ENCODE data around the gene KIF26B.

KIF26B gene

DNA sequence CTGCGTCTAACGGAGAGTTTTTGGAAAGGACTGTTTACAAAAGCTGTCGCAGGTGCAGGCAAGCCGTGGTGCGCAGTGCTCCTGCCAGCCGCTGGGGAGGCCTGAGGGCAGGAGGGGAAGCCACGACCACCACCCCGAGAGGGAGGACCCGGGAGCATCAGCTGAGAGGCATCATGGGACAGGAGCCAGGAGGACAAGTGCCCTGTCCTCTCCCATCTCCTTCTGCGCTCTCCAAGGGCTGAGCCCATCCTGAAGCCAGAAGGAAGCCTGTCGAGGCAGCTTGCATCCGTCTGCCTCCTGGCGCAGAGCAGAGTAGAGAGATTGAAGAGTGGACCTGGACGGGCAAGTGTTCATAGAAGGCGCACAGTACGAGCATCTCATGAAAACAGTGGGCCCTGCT lies 310.9 kb downstream of the KIF26B start:
- DNase-seq (ENCODE audit: low spot score): no peak

DNA sequence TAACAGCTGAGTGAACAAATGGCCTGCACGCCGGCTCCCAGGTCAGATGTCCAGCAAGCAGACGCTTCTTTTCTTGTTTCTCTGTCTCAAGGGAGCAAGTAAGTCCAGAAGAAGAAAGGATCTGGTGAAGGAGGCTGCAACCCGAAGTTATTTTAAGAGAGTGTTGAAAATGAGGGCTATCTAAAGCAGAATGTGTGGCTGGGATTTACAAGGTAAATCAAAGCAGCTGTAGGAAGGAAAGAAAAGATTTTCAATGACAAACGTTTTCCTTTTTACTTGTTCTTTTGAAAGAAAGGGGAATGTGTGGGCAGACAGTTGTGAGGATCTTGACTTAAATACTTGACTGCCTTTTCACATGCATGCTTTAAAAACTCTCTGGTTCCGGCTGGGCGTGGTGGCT lies 311.5 kb downstream of the KIF26B start:
- DNase-seq (ENCODE audit: low spot score): no peak

DNA sequence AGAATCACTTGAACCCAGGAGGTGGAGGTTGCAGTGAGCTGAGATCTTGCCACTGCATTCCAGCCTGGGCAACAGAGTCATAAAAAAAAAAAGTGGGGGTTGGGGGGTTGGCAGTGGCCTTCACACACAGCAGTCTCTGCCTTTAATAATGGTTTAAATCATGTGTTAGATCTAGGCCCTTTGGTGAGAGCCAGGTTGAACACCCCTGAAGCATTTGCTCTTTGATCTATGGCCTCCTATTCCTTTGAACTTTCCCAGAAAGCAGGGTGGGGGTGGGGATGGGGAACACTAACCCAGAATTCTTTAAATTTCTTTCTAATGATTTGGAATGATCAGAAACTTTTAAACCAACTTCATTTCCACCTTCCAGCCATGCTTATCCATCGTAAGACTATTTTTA lies 313.0 kb downstream of the KIF26B start:
- no peak for DNase-seq (ENCODE audit: low spot score)

DNA sequence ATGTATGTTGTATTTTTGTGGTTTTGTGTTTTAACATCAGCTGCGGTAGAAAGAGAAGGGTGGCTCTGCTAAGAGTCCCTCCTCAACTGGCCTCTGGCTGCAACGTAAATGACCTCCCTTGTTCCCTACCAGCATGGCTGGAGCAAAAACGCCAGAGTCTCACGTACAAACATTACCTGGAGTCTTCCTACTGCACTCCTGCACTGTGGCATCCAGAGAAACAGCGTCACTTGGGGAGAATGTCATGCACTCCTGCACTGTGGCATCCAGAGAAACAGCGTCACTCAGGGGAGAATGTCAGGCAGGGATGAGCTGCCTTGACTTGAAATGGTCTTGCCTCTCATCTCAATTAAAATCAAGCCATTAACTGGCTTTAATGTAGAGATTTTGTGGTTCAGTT lies 314.2 kb downstream of the KIF26B start:
- DNase-seq (ENCODE audit: low spot score): no peak

DNA sequence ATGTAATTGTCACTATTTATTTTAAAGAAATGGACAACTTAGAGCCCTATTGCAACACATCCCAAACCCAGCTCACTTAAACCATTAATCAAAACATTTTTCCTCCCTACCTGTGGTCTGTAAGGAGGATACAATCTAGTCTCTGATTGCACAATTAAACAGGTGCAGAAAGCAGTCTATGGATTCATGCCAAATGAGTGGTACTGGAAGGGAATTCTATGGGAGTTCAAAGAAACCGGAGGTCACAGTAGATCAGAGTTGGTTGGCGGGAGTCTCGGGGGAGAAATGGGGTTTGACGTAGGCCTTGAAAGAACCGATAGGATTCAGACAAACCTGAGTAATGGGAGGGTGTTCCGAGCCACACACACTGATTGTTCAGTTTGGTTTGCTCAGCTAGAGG lies 314.9 kb downstream of the KIF26B start:
- DNase-seq (ENCODE audit: low spot score): no peak

DNA sequence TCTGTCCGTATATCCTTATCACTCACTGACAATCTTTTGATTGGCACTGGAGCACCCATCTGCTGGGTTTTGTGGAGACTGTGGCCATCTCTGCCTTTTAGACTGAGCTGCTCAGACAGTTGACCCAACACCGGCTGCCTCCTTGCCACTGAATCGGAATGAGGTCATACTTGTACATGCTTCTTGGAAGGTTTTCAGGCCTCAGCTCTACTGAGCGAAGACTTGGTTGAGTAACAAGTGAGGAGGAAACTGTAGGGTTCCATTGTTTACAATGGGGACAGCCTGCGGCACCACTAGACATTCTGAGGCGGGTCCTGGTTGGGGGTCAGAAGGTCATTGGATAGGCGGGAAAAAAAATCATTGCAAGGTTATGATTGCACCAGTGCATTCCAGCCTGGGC lies 320.3 kb downstream of the KIF26B start:
- peak; percentile 18 for DNase-seq (ENCODE audit: low spot score)

DNA sequence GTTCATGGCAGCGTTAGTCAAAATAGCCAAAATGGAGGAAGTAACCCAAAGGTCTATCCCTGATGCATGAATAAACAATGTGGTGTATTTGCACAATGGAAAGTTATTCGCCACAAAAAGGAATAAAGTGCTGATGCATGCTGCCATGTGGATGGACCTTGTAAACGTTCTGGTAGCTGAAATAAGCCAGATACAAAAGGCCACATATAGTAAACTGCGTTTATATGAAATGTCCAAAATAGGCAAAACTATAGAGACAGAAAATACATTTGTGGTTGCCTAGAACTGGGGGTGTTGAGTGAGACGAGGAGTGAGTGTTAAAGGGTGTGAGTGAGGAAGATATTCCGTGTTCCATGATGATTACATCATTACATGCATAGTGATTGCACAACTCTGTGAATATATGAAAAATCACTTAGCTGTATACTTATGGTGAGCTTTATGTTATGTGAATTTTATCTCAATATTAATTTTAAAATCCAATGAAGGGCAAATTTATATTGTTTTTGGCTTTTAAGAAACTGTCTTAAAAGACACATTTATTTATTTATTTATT lies 321.3 kb downstream of the KIF26B start:
- no peak for DNase-seq (ENCODE audit: low spot score)

DNA sequence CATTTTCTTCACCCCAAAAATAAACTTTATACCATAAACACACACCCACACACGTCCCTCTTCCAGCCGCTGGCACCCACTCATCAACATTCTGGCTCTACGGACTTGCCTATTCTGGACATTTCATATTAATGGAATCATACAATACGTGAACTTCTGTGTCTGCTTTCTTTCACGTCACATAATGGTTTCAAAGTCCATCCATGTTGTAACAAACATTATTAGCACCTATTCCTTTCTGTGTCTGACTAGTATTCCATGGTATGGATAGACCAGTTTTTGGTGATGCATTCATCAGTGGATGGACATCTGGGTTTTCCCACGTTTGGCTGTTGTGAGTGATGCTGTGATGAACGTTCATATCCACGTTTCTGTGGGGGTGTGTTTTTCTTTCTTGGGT lies 323.2 kb downstream of the KIF26B start:
- DNase-seq (ENCODE audit: low spot score): no peak

DNA sequence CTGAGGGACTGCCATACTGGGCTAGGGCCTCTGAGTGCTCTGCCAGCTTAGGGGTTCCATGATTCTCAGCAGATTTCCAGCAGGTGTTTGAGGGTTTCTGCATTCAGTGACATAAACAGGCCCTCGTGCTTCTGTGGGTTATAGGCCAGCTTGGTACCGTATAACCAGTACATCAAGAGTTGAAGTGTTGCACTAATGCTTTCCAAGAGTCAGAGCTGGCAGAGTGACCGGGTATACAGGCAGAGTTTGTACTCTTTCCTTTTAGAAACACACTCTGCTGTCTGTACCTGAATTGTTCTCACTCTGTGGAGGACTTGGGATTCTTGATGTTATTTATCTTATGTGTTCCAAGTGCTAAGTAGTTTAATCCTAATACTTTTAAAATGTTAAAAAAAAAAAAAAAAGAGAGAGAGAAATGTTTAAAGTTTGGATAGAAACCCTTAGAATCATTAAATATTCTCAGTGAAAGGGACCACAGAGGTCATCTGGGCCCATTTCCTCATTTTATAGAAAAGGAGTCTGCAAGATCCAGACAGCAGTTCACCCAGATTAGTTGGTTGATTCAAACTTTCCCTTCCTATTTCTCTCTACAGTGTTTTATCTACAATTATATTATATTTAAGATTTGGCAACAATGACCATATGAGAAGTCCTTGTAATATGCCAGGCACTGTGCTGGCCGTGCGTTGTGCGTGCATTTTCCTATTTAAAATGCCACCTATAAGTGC lies 325.8 kb downstream of the KIF26B start:
- DNase-seq (ENCODE audit: low spot score): no peak

DNA sequence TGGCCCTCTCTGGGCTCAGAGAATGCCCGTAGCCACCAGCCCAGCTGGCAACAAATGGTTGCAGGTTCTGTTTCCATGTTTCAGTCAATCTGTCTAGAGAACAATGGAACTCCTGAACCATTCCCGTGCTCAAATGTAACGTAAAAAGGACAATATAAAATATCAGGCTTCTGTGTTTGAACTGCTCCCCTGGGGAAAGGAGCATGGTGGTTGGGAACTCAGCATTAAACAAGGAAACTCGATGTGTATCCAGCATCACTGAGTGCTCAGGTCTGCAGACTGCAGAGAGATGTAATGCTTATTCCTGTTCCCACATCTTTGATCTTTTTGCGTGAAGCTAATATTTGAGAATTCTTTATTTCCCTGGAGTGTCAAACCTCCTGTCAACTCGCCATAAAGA lies 326.5 kb downstream of the KIF26B start:
- DNase-seq (ENCODE audit: low spot score): no peak

DNA sequence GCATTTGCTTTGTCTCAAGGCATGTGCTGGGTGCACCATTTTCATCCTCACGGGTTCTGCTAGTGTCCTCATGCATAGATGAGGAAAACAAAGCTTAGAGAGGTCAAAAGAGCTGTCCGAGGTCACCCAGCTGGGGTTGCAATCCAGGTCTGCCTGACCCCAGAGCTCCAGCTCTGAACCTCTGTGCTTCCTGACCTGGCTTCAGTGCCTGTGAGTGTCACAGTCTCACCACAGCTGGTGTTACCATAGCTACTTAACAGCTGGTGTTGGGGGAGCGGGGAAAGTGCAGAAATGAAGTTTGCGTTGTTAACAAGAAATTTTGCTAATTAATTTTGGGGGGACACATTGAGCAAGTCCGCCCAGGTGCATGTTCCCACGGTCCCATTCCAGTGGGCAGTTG lies 328.5 kb downstream of the KIF26B start:
- DNase-seq (ENCODE audit: low spot score): no peak

DNA sequence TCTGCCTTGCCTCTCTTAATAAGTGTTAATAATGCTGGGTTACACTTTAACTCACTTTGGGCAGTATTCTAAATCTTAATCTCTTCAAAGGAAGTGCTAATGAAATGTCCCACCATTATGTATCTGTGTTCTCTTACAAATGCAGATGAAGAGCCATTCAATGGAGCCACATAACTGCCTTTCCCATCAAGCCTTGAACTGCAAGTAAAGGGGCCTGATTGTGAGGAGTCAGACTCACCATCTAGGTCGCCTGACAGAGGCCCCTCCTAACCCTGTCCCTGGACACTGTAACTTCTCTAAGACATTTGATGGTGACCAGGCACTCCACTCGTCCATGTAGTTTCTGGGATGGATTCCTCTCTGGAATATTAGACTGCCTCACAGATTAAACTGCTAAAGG lies 329.4 kb downstream of the KIF26B start:
- no peak for DNase-seq (ENCODE audit: low spot score)

DNA sequence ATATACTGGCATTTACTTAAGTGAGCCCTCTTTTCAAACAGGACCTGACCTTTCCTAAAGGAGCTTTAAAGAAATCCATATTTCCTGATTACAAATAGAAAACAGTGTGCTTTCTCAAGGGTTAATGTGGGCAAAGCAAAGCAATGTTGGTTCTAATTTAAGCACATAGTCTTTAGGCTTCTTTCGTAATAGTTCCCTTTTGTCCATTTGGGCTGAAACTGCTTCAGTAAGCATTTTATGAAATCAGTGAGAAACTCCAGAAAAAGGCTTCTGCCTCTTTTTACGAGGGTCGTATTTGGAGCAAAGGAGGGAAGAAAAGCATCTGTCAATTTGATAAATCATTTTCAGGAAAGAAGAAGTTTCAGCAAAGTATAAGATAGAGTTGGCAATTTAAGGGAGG lies 331.2 kb downstream of the KIF26B start:
- no peak for DNase-seq (ENCODE audit: low spot score)

DNA sequence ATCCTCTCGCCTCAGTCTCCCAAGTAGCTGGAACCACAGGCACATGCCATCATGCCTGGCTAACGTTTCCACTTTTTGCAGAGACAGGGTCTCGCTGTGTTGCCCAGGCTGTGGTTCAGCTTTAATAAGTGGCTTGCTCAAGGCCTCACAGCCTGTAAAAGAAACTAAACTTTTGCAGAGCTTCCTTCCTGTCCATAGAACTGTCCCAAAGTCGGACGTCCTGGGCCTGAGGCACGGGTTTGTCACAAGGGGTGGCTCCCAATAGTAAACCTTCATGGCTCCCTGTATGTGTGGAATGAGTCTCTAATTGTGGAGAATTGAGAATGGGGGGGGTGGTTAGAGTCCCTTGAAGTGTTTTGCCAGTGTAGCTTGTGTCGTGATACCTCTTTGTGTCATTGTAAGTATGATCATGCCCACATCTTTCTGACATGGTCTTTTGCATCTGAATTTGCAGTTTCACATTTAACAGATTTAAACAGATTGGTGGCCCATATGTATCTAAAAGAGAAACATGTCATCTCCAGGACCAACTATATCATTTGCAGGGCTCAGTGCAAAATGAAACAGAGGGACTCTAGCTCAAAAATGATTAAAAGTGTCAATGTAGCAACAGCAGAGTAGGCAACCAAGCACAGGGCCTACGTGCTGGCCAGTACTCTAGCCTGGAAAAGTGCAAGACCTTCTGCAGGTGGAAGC lies 332.1 kb downstream of the KIF26B start:
- DNase-seq (ENCODE audit: low spot score): no peak

DNA sequence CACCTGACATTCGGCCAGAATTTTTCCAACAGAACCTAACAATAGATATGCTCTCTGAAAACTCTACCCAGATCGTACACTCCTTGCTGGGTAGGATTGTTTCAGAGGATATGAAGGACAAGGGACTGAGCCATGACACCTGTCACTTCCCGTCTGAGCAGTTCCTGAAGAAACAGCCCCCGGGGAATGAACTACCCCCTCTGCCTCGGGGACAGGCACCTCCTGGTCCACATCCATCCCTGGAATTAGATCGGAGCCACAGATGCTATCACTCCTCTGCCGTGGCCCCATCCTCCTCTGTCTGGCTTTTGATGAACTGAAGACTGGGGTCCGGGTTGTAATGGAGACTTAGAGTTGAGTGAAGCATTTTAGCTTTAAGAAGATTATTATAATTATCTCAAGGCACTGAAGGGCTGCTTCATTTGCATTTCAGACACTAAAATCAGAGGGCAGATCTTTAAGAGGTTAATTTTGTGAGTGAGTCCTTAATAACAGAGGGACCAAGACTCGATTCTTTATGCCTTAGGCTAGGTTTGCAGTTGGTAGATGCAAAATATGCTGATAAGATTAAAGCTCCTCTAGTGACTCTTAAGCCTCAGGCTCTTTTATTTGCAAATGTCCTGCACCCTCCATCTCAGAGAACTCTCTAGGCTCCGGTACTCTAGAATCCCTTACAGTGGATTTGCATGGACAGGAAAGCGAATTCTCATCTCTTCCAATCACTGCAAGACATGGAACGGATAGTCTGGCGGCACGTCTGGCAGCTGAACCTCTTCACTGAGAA lies 333.8 kb downstream of the KIF26B start:
- no peak for DNase-seq (ENCODE audit: low spot score)

DNA sequence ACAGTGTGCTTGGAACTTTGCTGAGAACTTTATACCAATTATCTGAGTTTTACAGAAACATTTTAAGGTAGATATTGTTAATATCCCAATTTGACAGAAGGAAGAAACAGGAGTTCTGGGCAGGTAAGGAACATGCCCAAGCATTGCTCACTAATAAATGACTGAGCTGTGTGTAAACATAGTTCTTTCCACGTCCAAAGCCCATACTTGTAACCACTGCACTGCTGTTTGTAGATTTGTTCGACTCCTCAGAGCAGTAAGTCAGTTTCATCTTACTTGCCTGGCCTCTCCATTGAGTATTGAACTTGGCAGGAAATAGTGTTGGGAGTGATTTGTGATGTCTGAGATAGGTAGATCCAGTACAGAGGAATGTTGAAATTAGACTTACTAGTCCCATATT lies 335.1 kb downstream of the KIF26B start:
- no peak for DNase-seq (ENCODE audit: low spot score)

DNA sequence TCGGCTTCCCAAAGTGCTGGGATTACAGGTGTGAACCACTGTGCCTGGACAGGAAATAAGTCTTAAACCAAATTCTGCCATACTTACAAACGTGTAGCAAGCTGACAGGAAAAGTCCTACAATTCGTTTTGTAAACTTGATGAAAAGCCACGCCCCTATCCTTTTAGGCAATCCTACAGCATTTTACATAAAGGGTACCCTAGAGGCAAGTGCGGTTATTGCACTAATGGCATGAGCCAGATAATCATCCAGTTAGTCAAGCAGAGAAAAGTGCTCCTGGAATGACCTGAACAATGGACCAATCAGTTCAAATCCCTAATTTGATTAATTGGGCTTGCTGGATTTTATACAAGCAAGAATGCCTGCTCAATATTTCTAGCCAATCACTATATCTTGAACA lies 338.2 kb downstream of the KIF26B start:
- DNase-seq (ENCODE audit: low spot score): no peak

DNA sequence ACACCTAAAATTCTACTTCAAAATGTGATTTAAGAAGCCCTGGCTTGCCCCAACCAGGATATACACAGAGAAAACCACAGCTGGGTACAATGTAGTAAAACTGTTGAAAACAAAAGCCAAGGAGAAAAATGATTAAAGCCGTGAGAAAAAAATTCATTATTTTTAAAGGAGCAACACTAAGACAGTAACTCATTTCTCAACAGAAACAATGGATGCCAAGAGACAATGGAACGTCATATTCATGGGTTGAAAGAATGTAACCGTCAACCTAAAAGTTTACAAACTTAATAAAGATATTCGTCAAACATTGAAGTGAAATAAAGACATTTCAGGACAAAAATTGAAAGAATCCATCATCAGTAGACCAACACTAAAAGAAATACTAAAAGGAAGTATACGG lies 340.9 kb downstream of the KIF26B start:
- no peak for DNase-seq (ENCODE audit: low spot score)

DNA sequence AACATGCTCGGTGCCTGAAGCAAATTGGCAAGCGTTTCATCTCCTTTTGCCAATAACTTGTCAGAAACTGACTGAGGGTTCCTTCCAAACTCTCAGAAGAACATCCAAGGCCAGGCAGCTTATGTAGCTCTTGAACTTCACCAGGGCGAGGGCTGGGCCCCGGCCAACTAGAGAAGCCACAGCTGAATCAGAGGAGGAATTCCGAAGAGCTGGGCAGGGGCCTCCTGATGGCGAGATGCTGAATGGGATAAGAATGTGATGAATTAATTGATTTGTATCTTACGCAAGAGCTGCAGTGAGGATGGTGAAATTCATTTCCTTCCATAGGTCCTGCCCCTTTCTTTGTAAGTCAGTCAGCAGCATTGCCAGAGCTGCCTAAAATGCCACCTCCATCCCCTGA lies 345.8 kb downstream of the KIF26B start:
- DNase-seq (ENCODE audit: low spot score): peak; percentile 65

DNA sequence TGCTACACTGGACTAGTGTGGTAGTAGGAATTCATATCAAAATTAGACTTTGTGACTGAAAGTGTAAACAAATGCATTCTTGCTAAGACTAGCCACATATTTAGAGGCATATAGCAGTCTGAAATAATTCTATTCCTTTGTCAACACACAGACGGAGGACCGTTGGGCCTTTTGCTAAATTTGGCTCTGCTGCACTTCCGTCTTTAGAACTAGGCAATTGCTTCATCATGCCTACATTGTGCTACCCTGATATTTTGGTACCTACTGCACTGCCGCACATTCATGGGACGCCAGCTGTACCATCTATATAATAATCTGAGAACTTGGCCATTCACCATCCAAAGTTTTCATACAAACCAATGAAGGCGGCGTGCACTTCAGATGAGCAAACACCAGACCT lies 346.8 kb downstream of the KIF26B start:
- DNase-seq (ENCODE audit: low spot score): no peak

DNA sequence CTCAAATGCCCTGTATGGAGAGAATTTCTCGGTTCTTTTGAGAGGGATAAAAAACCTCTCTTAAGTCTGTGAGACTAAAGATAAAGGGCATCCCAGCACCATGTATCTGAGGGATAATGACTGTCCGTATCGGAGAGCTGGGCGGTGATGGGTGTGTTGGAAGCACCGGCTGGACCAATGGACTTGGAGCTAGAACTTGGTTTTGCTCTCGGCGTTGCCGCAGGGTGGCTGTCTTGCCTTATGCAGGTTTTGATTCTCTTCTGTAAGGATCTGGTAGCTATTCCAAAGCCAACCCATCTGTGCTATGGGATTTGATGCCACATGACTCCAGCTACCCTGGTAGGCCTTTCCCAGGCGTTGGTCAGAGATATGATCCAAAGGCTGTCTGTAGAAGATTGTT lies 348.8 kb downstream of the KIF26B start:
- DNase-seq (ENCODE audit: low spot score): no peak

DNA sequence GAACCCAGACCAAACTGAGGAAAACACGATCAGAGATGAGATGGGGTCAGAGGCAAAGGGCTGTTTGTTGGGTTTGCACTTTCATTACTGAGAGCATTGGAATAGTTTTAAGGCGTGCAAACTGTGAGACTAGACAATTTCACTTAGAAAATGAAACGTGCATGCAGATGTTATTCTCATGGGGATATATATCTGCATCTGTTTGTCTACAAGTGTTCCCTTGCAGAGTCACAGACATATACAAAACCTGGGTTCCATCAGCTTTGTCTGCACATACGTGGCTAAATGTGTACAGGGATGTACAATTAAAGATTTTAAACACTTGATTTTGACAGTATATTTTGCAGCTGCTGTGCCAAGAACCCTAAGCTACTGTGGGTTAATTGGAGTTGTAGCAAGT lies 355.4 kb downstream of the KIF26B start:
- no peak for DNase-seq (ENCODE audit: low spot score)

All from AG08396 (cell line).